Aorta (tissue), 5 donors: ENCODE measurements around the gene KLHL35. TPM values are rescaled to one million over a fixed set of nuclear protein-coding genes. Genes with fewer than 3 reads are reported as not detected.

Source experiments
- ATAC-seq: fragments of 200-7000 bp; cut with Tn5 transposase; one replicate; pipeline ENCODE4 v1.9.1; 2022; ENCODE audit warnings: moderate library complexity; ENCODE audit not compliant: low FRiP score
- DNase-seq, 2 donors: peaks; one replicate each; pipeline ENCODE4 v3.0.0-alpha.2; 2020
- H3K27ac ChIP-seq, 2 donors: one replicate each; pipeline ENCODE4 v1.5.1; 2013; ENCODE audit warnings: low read length in 2 of 2, mild to moderate bottlenecking in 2 of 2, moderate library complexity in 2 of 2, control low read depth in 1 of 2, inconsistent platforms in 1 of 2, low read depth in 1 of 2
- H3K27me3 ChIP-seq, 2 donors: one replicate each; pipeline ENCODE4 v1.6.1; 2013; ENCODE audit warnings: control low read depth in 1 of 2, low read length in 1 of 2, mild to moderate bottlenecking in 1 of 2, moderate library complexity in 1 of 2; ENCODE audit not compliant: insufficient read depth in 2 of 2, control insufficient read depth in 1 of 2
- H3K36me3 ChIP-seq, 2 donors: one replicate each; pipeline ENCODE4 v1.6.1; 2013; ENCODE audit warnings: control low read depth in 1 of 2, low read length in 1 of 2, mild to moderate bottlenecking in 1 of 2; ENCODE audit not compliant: insufficient read depth in 2 of 2, control insufficient read depth in 1 of 2
- H3K4me1 ChIP-seq, 2 donors: one replicate each; pipeline ENCODE4 v1.6.1; 2013; ENCODE audit warnings: low read length in 2 of 2, control low read depth in 1 of 2, mild to moderate bottlenecking in 1 of 2, moderate library complexity in 1 of 2; ENCODE audit not compliant: insufficient read depth in 2 of 2, control insufficient read depth in 1 of 2
- H3K4me3 ChIP-seq, 2 donors: one replicate each; pipeline ENCODE4 v1.5.1; 2013; ENCODE audit warnings: low read length in 2 of 2, control low read depth in 1 of 2, mild to moderate bottlenecking in 1 of 2
- H3K9me3 ChIP-seq: one replicate; pipeline ENCODE4 v1.6.1; 2013; ENCODE audit warnings: mild to moderate bottlenecking, low read length; ENCODE audit not compliant: control insufficient read depth
- WGBS, 2 donors: extraction: QIAGEN DNeasy Blood & Tissue Kit; methylation state at CpG; one replicate each; pipeline ENCODE4 v1.1.7; 2013; 5-methylcytosine and 5-hydroxymethylcytosine counted together
- intact Hi-C, 2 donors: fragments of 100-400 bp; cut with DNase I; formaldehyde crosslinking; loops; one replicate each; pipeline versions ENCODE4 v1.14.2 to v1.15.0; 2022
- polyA plus RNA-seq, 2 donors: library from polyadenylated mRNA; stranded (reverse); fragments of 200-250 nt; gene quantifications; one replicate each; pipeline ENCODE4 v1.2.3, GENCODE V29; 2013
- total RNA-seq, 2 donors: library from RNA; stranded (reverse); fragmentation: NEBNext Ultra II Directional; extraction: Animal tissue kit (Norgen Biotek cat#: 25700); gene quantifications; one replicate each; pipeline ENCODE4 v1.2.1, GENCODE V29; 2021
- donor health status: healthy with polysubstance abuse.
- donor health status: Bipolar disorder and iron deficiency.
- donor health status: DM: no; HTN: no; CAD: no.
- donor health status: DM: no; HTN: no; CAD: no.
- donor health status: DM: yes; HTN: yes; CAD: no.

KLHL35 gene
- total and polyA plus RNA-seq, 4 donors, result 0.75 to 3.1 (median 1.8) TPM

GRCh38 chr11:75394085-75394840 is 38.7 kb downstream of the KLHL35 start:
- Histone ChIP-seq H3K4me3 (no peak overlapping the region), H3K4me1 (no peaks in the 10 kb centered on the region), H3K36me3 (no peaks in the 10 kb centered on the region), H3K27me3 (peaks cover 0 to 1% of the 10 kb centered on the region in 2 donors), H3K9me3 (no peaks in the 10 kb centered on the region), H3K27ac (no peak overlapping the region)
- intact Hi-C loops, result loop anchor here in 1 of 2 donors (10.0 kb wide), 1 partner anchor 51 kb away; no protein-coding TSS in a partner anchor
- no peak for DNase-seq
- 73 to 78% methylated on average over 8 of the region's 8 CpGs for WGBS, 2 donors
- ATAC-seq, result no peak

GRCh38 chr11:75389925-75390324 is 43.1 kb downstream of the KLHL35 start:
- Histone ChIP-seq H3K27me3 (peaks cover 0 to 1% of the 10 kb centered on the region in 2 donors), H3K4me1 (no peaks in the 10 kb centered on the region), H3K9me3 (no peaks in the 10 kb centered on the region), H3K27ac (no peak overlapping the region), H3K4me3 (no peak overlapping the region), H3K36me3 (no peaks in the 10 kb centered on the region)
- intact Hi-C loops, result loop anchor here (2.0 to 10.0 kb wide), 5 partner anchors 55 to 142 kb away; no protein-coding TSS in a partner anchor
- WGBS, 2 donors, result 83 to 85% methylated on average over 7 of the region's 7 CpGs
- DNase-seq (no peak), ATAC-seq (no peak)

GRCh38 chr11:75389276-75389605 is 43.8 kb downstream of the KLHL35 start:
- ATAC-seq, result no peak
- H3K9me3 ChIP-seq, result no peaks in the 10 kb centered on the region
- peaks cover 0 to 1% of the 10 kb centered on the region in 2 donors for H3K27me3 ChIP-seq
- no peak overlapping the region for H3K4me3 ChIP-seq
- 71% methylated on average over 11 of the region's 11 CpGs for WGBS, 2 donors
- no peaks in the 10 kb centered on the region for H3K4me1 ChIP-seq
- H3K36me3 ChIP-seq, result no peaks in the 10 kb centered on the region
- H3K27ac ChIP-seq, result no peak overlapping the region
- intact Hi-C loops, result loop anchor here (2.0 to 10.0 kb wide), 4 partner anchors 62 to 143 kb away; no protein-coding TSS in a partner anchor
- no peak for DNase-seq

- no peak overlapping the region for H3K4me3 ChIP-seq
- ATAC-seq (peak; percentile 90), DNase-seq (peak; percentile 76 to 88)
- no peak overlapping the region for H3K27ac ChIP-seq
- intact Hi-C loops, result loop anchor here (2.0 to 10.0 kb wide), 4 partner anchors 61 to 144 kb away; no protein-coding TSS in a partner anchor
- WGBS, 2 donors, result 22 to 26% methylated on average over 9 of the region's 9 CpGs
- H3K27me3 ChIP-seq, result no peaks in the 10 kb centered on the region
- no peaks in the 10 kb centered on the region for H3K36me3 ChIP-seq
- H3K4me1 ChIP-seq, result no peaks in the 10 kb centered on the region
- no peaks in the 10 kb centered on the region for H3K9me3 ChIP-seq
These were observed 44.4 kb downstream of the KLHL35 start for GRCh38 chr11:75388386-75389275.

GRCh38 chr11:75387736-75388294 is 45.2 kb downstream of the KLHL35 start:
- no peak overlapping the region for H3K4me3 ChIP-seq
- H3K4me1 ChIP-seq, result no peaks in the 10 kb centered on the region
- H3K27me3 ChIP-seq, result no peaks in the 10 kb centered on the region
- WGBS, 2 donors, result 58 to 59% methylated on average over 3 of the region's 3 CpGs
- no peak for ATAC-seq
- H3K27ac ChIP-seq, result no peak overlapping the region
- intact Hi-C loops, result loop anchor here (2.0 to 10.0 kb wide), 4 partner anchors 61 to 144 kb away; no protein-coding TSS in a partner anchor
- no peaks in the 10 kb centered on the region for H3K9me3 ChIP-seq
- DNase-seq, result no peak
- H3K36me3 ChIP-seq, result no peaks in the 10 kb centered on the region

GRCh38 chr11:75386942-75387630 is 45.9 kb downstream of the KLHL35 start:
- DNase-seq (no peak), ATAC-seq (no peak)
- intact Hi-C loops, result loop anchor here (5.0 to 10.0 kb wide), 3 partner anchors 60 to 145 kb away; no protein-coding TSS in a partner anchor
- Histone ChIP-seq H3K27me3 (no peaks in the 10 kb centered on the region), H3K9me3 (no peaks in the 10 kb centered on the region), H3K36me3 (no peaks in the 10 kb centered on the region), H3K4me1 (no peaks in the 10 kb centered on the region), H3K27ac (no peak overlapping the region), H3K4me3 (no peak overlapping the region)
- WGBS, 2 donors, result 23% methylated on average over 3 of the region's 3 CpGs

- no peaks in the 10 kb centered on the region for H3K27me3 ChIP-seq
- H3K27ac ChIP-seq, result no peak overlapping the region
- H3K9me3 ChIP-seq, result no peaks in the 10 kb centered on the region
- no peak overlapping the region for H3K4me3 ChIP-seq
- DNase-seq (peak; percentile 81 to 95), ATAC-seq (peak; percentile 90)
- no peaks in the 10 kb centered on the region for H3K4me1 ChIP-seq
- intact Hi-C loops, result loop anchor here (1.0 to 10.0 kb wide), 5 partner anchors 57 to 148 kb away; no protein-coding TSS in a partner anchor
- 22 to 23% methylated on average over 24 of the region's 24 CpGs for WGBS, 2 donors
- no peaks in the 10 kb centered on the region for H3K36me3 ChIP-seq
These were observed 48.4 kb downstream of the KLHL35 start for GRCh38 chr11:75384438-75385080.
